Adipocyte (in vitro differentiated cells): ENCODE results near the gene GNG7.

Experiments
- DNase-seq: peaks from one replicate; pipeline ENCODE4 v3.0.0-alpha.2; 2015; ENCODE audit warnings: low read depth
- H3K27me3 ChIP-seq: replicated peaks from 2 replicates; pipeline ENCODE4 v1.7.0; 2013; ENCODE audit warnings: mild to moderate bottlenecking, low read length, moderate library complexity; ENCODE audit not compliant: control insufficient read depth, insufficient read depth
- H3K36me3 ChIP-seq: 2 replicates; pipeline ENCODE4 v1.7.0; 2013; ENCODE audit warnings: low read length, mild to moderate bottlenecking, moderate library complexity; ENCODE audit not compliant: control insufficient read depth, insufficient read depth, severe bottlenecking
- H3K4me1 ChIP-seq: 2 replicates; pipeline ENCODE4 v1.7.0; 2013; ENCODE audit warnings: mild to moderate bottlenecking, low read length, moderate library complexity; ENCODE audit not compliant: control insufficient read depth, insufficient read depth
- H3K4me3 ChIP-seq: 2 replicates; pipeline ENCODE4 v1.7.0; 2013; ENCODE audit warnings: mild to moderate bottlenecking, low read length, moderate library complexity
- H3K9ac ChIP-seq: 2 replicates; pipeline ENCODE4 v1.7.0; 2013; ENCODE audit warnings: mild to moderate bottlenecking, low read length, moderate library complexity
- H3K9me3 ChIP-seq: 2 replicates; pipeline ENCODE4 v1.7.0; 2013; ENCODE audit warnings: mild to moderate bottlenecking, low read length, moderate library complexity; ENCODE audit not compliant: control insufficient read depth

GNG7 gene

GRCh38 chr19:2734589-2735288, 32.2 kb upstream of the GNG7 start:
- H3K9ac ChIP-seq: no peak overlapping the region
- H3K4me3 ChIP-seq: no peak overlapping the region
- peaks cover 19% of the 10 kb centered on the region for H3K4me1 ChIP-seq
- peaks cover 20% of the 10 kb centered on the region for H3K36me3 ChIP-seq
- DNase-seq: no peak
- H3K27me3 ChIP-seq: no peaks in the 10 kb centered on the region
- no peaks in the 10 kb centered on the region for H3K9me3 ChIP-seq

GRCh38 chr19:2733930-2734588, 31.6 kb upstream of the GNG7 start:
- Histone ChIP-seq H3K27me3 (no peaks in the 10 kb centered on the region), H3K4me1 (peaks cover 15% of the 10 kb centered on the region), H3K9me3 (no peaks in the 10 kb centered on the region), H3K9ac (no peak overlapping the region), H3K36me3 (peaks cover 20% of the 10 kb centered on the region), H3K4me3 (no peak overlapping the region)
- no peak for DNase-seq

- H3K9ac ChIP-seq: no peak overlapping the region
- no peaks in the 10 kb centered on the region for H3K27me3 ChIP-seq
- peaks cover 10% of the 10 kb centered on the region for H3K4me1 ChIP-seq
- H3K9me3 ChIP-seq: no peaks in the 10 kb centered on the region
- H3K4me3 ChIP-seq: no peak overlapping the region
- no peak for DNase-seq
- H3K36me3 ChIP-seq: peaks cover 20% of the 10 kb centered on the region
These were observed 30.4 kb upstream of the GNG7 start for GRCh38 chr19:2732883-2733282.

- H3K36me3 ChIP-seq: peaks cover 20% of the 10 kb centered on the region
- H3K9ac ChIP-seq: no peak overlapping the region
- no peak overlapping the region for H3K4me3 ChIP-seq
- peaks cover 10% of the 10 kb centered on the region for H3K4me1 ChIP-seq
- DNase-seq: no peak
- no peaks in the 10 kb centered on the region for H3K9me3 ChIP-seq
- peaks cover 5% of the 10 kb centered on the region for H3K27me3 ChIP-seq
These were observed 29.7 kb upstream of the GNG7 start for GRCh38 chr19:2732157-2732725.

- Histone ChIP-seq H3K9me3 (no peaks in the 10 kb centered on the region), H3K4me3 (no peak overlapping the region), H3K4me1 (peaks cover 10% of the 10 kb centered on the region), H3K27me3 (peaks cover 12% of the 10 kb centered on the region), H3K36me3 (peaks cover 14% of the 10 kb centered on the region), H3K9ac (no peak overlapping the region)
- no peak for DNase-seq
These were observed 28.9 kb upstream of the GNG7 start for GRCh38 chr19:2731181-2731995.

GRCh38 chr19:2729943-2730818, 27.7 kb upstream of the GNG7 start:
- Histone ChIP-seq H3K4me3 (no peak overlapping the region), H3K9me3 (no peaks in the 10 kb centered on the region), H3K4me1 (peaks cover 10% of the 10 kb centered on the region), H3K27me3 (peaks cover 18% of the 10 kb centered on the region), H3K36me3 (peaks cover 3% of the 10 kb centered on the region), H3K9ac (no peak overlapping the region)
- DNase-seq: no peak

GRCh38 chr19:2728783-2729387, 26.4 kb upstream of the GNG7 start:
- H3K4me1 ChIP-seq: peaks cover 2% of the 10 kb centered on the region
- peaks cover 18% of the 10 kb centered on the region for H3K27me3 ChIP-seq
- no peaks in the 10 kb centered on the region for H3K9me3 ChIP-seq
- H3K36me3 ChIP-seq: no peaks in the 10 kb centered on the region
- H3K9ac ChIP-seq: no peak overlapping the region
- no peak for DNase-seq
- no peak overlapping the region for H3K4me3 ChIP-seq

- peaks cover 14% of the 10 kb centered on the region for H3K4me1 ChIP-seq
- H3K27me3 ChIP-seq: peaks cover 18% of the 10 kb centered on the region
- DNase-seq: no peak
- no peak overlapping the region for H3K4me3 ChIP-seq
- H3K9me3 ChIP-seq: no peaks in the 10 kb centered on the region
- no peak overlapping the region for H3K9ac ChIP-seq
- H3K36me3 ChIP-seq: no peaks in the 10 kb centered on the region
These were observed 25.1 kb upstream of the GNG7 start for GRCh38 chr19:2727640-2727944.

GRCh38 chr19:2726904-2727639, 24.6 kb upstream of the GNG7 start:
- H3K9ac ChIP-seq: no peak overlapping the region
- H3K4me3 ChIP-seq: no peak overlapping the region
- H3K9me3 ChIP-seq: no peaks in the 10 kb centered on the region
- H3K27me3 ChIP-seq: peaks cover 18% of the 10 kb centered on the region
- no peaks in the 10 kb centered on the region for H3K36me3 ChIP-seq
- peaks cover 16% of the 10 kb centered on the region for H3K4me1 ChIP-seq
- DNase-seq: no peak
